ENCODE data around the gene ABCC10.

DNA sequence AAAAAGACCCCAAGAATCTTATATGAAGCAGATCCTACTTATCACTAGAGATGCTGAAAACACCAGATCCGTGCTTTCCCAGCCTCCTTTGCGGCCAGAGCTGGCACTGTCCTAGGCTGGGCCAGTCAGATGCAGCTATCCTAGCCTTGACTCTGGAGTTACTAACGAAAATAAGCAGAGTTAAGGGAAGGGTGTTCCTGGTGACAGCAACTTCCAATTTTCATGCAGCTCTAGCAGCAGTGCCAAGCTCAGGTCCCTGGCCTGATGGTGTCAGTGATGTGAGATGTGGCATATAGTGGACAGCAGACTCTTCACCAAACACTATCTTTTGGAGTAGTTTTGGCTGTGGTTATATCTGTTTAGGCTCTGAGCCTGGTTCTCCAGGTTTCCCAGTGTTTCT, 25.6 kb upstream of the ABCC10 start:
- TF ChIP-seq POLR2AphosphoS5 (IDR thresholded peaks at IDR 0.05; ENCODE audit: low read depth, low read length) (no peak), POLR2A (IDR thresholded peaks at IDR 0.05; ENCODE audit: low read depth, low read length) (no peak), TAF1 (IDR thresholded peaks at IDR 0.05; ENCODE audit: borderline replicate concordance, low read depth, low read length) (no peak)

Measured in GM12892 (cell line).